Natural killer cell (primary cell): ENCODE data around the gene SLC7A4. TPM values are rescaled to one million over a fixed set of nuclear protein-coding genes. Genes with fewer than 3 reads are reported as not detected.

ENCODE experiments used
- ATAC-seq, 3 donors: fragments of 150-1000 bp in 2 of 3; fragments of 200-7000 bp in 1 of 3; cut with Tn5 transposase; 1 replicate in 1 of 3; 2 replicates in 2 of 3; pipeline ENCODE4 v1.10.0; 2021; ENCODE audit warnings: mild to moderate bottlenecking in 2 of 3, moderate library complexity in 2 of 3
- DNase-seq, 2 donors: peaks; one replicate each; pipeline versions ENCODE4 v3.0.0 to v3.0.0-alpha.2; 2013 to 2021; ENCODE audit warnings: mixed read lengths in 1 of 2
- H3K27ac ChIP-seq: one replicate; pipeline ENCODE4 v1.5.1; 2013; ENCODE audit warnings: mild to moderate bottlenecking, low read length
- H3K27me3 ChIP-seq: one replicate; pipeline ENCODE4 v1.6.1; 2013; ENCODE audit warnings: low read length; ENCODE audit not compliant: control insufficient read depth, insufficient read depth
- H3K36me3 ChIP-seq: one replicate; pipeline ENCODE4 v1.6.1; 2013; ENCODE audit warnings: low read length; ENCODE audit not compliant: control insufficient read depth, insufficient read depth
- H3K4me1 ChIP-seq: one replicate; pipeline ENCODE4 v1.6.1; 2013; ENCODE audit warnings: low read length; ENCODE audit not compliant: control insufficient read depth, insufficient read depth
- H3K4me3 ChIP-seq: one replicate; pipeline ENCODE4 v1.5.1; 2013; ENCODE audit warnings: low read length
- H3K9me3 ChIP-seq: one replicate; pipeline ENCODE4 v1.6.1; 2013; ENCODE audit warnings: low read length; ENCODE audit not compliant: control insufficient read depth, insufficient read depth
- H3K27ac Mint-ChIP-seq, 2 donors: one replicate each; pipeline ENCODE4 v1.8.0; 2022; ENCODE audit warnings: mild to moderate bottlenecking in 2 of 2, mixed read lengths in 2 of 2, moderate library complexity in 1 of 2
- H3K27me3 Mint-ChIP-seq, 2 donors: one replicate each; pipeline ENCODE4 v1.8.0; 2022; ENCODE audit warnings: low read depth in 2 of 2, mixed read lengths in 2 of 2
- H3K36me3 Mint-ChIP-seq: one replicate; pipeline ENCODE4 v1.8.0; 2022; ENCODE audit warnings: mixed read lengths
- H3K4me1 Mint-ChIP-seq, 2 donors: one replicate each; pipeline ENCODE4 v1.8.0; 2022; ENCODE audit warnings: mixed read lengths in 2 of 2
- H3K4me3 Mint-ChIP-seq: one replicate; pipeline ENCODE4 v1.8.0; 2022; ENCODE audit warnings: mild to moderate bottlenecking, moderate library complexity, mixed read lengths
- H3K9me3 Mint-ChIP-seq, 2 donors: one replicate each; pipeline ENCODE4 v1.8.0; 2022; ENCODE audit warnings: mixed read lengths in 2 of 2
- WGBS: methylation state at CpG from one replicate; pipeline ENCODE4 v1.1.7; 2013; ENCODE audit warnings: missing lambda C conversion rate; ENCODE audit not compliant: insufficient coverage; 5-methylcytosine and 5-hydroxymethylcytosine counted together
- intact Hi-C: fragments of 100-400 bp; cut with micrococcal nuclease; formaldehyde crosslinking; loops from one replicate; pipeline ENCODE4 v1.14.2; 2022
- total RNA-seq, 4 donors: library from RNA; stranded (reverse); fragments of 120-200 nt in 1 of 4; gene quantifications; one replicate each; pipeline versions ENCODE4 v1.2.3 to v1.2.4, GENCODE V29; 2013 to 2022
- TF ChIP-seq, protein P1 (sequence below): fragments of 200-600 bp; IDR thresholded peaks from one replicate; pipeline ENCODE4 v1.8.0; 2022; ENCODE audit warnings: antibody characterized with exemption

The SLC7A4 gene
- total RNA-seq, 3 donors from 2014 or later (not counting 1 experiment from before 2014, with no cell fraction given), result not detected

GRCh38 chr22:20991252-20992055 is 40.9 kb downstream of the SLC7A4 start:
- H3K36me3 ChIP-seq, result peaks cover 33% of the 10 kb centered on the region

GRCh38 chr22:20990184-20991180 is 41.9 kb downstream of the SLC7A4 start:
- no peak overlapping the region for H3K4me3 ChIP-seq
- TF ChIP-seq, protein P1, sequence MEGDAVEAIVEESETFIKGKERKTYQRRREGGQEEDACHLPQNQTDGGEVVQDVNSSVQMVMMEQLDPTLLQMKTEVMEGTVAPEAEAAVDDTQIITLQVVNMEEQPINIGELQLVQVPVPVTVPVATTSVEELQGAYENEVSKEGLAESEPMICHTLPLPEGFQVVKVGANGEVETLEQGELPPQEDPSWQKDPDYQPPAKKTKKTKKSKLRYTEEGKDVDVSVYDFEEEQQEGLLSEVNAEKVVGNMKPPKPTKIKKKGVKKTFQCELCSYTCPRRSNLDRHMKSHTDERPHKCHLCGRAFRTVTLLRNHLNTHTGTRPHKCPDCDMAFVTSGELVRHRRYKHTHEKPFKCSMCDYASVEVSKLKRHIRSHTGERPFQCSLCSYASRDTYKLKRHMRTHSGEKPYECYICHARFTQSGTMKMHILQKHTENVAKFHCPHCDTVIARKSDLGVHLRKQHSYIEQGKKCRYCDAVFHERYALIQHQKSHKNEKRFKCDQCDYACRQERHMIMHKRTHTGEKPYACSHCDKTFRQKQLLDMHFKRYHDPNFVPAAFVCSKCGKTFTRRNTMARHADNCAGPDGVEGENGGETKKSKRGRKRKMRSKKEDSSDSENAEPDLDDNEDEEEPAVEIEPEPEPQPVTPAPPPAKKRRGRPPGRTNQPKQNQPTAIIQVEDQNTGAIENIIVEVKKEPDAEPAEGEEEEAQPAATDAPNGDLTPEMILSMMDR, result no peak
- Mint-ChIP-seq H3K36me3 (no peaks in the 10 kb centered on the region), H3K27me3 (no peaks in the 10 kb centered on the region), H3K4me1 (no peaks in the 10 kb centered on the region), H3K4me3 (no peak overlapping the region), H3K9me3 (no peaks in the 10 kb centered on the region), H3K27ac (no peak overlapping the region)
- H3K36me3 ChIP-seq, result peaks cover 34% of the 10 kb centered on the region
- no peaks in the 10 kb centered on the region for H3K4me1 ChIP-seq
- no peak overlapping the region for H3K27ac ChIP-seq
- ATAC-seq, result no peak
- no peaks in the 10 kb centered on the region for H3K27me3 ChIP-seq
- intact Hi-C loops, result no loop called here
- H3K9me3 ChIP-seq, result no peaks in the 10 kb centered on the region
- WGBS, result 92% methylated on average over 21 of the region's 21 CpGs
- DNase-seq, result no peak

More at GRCh38 chr22:20991252-20992055, 40.9 kb downstream of the SLC7A4 start:
- H3K27me3 Mint-ChIP-seq, result no peaks in the 10 kb centered on the region
- Histone ChIP-seq H3K27ac (no peak overlapping the region), H3K27me3 (no peaks in the 10 kb centered on the region), H3K9me3 (no peaks in the 10 kb centered on the region), H3K4me1 (no peaks in the 10 kb centered on the region), H3K4me3 (no peak overlapping the region)
- TF ChIP-seq, protein P1, result no peak
- ATAC-seq, result no peak
- no peak for DNase-seq
- H3K4me1 Mint-ChIP-seq, result no peaks in the 10 kb centered on the region
- intact Hi-C loops, result no loop called here
- H3K4me3 Mint-ChIP-seq, result no peak overlapping the region
- WGBS, result 93% methylated on average over 24 of the region's 24 CpGs
- H3K9me3 Mint-ChIP-seq, result no peaks in the 10 kb centered on the region
- H3K36me3 Mint-ChIP-seq, result no peaks in the 10 kb centered on the region
- H3K27ac Mint-ChIP-seq, result no peak overlapping the region

GRCh38 chr22:20989323-20990138 is 42.8 kb downstream of the SLC7A4 start:
- DNase-seq, result no peak
- Histone ChIP-seq H3K4me1 (no peaks in the 10 kb centered on the region), H3K27ac (no peak overlapping the region), H3K27me3 (no peaks in the 10 kb centered on the region), H3K4me3 (no peak overlapping the region), H3K36me3 (peaks cover 31% of the 10 kb centered on the region), H3K9me3 (no peaks in the 10 kb centered on the region)
- intact Hi-C loops, result no loop called here
- TF ChIP-seq, protein P1, result no peak
- H3K27ac Mint-ChIP-seq, result no peak overlapping the region
- 32% methylated on average over 17 of the region's 17 CpGs for WGBS
- no peaks in the 10 kb centered on the region for H3K9me3 Mint-ChIP-seq
- H3K27me3 Mint-ChIP-seq, result no peaks in the 10 kb centered on the region
- no peak overlapping the region for H3K4me3 Mint-ChIP-seq
- H3K4me1 Mint-ChIP-seq, result no peaks in the 10 kb centered on the region
- no peaks in the 10 kb centered on the region for H3K36me3 Mint-ChIP-seq
- no peak for ATAC-seq
